A673 (cell line): Measurements from ENCODE around the gene AFF2.

Experiments
- CTCF ChIP-seq: fragments of 300-800, 200-600 bp; sonication (generic); conservative IDR thresholded peaks from 2 replicates; pipeline ENCODE4 v1.5.1; 2017; ENCODE audit warnings: low read depth, mild to moderate bottlenecking, antibody characterized with exemption, low read length, moderate library complexity, mixed read lengths
- EZH2 ChIP-seq: fragments of 200-600 bp; sonication (generic); IDR thresholded peaks from 2 replicates; pipeline ENCODE4 v1.6.1; 2017; ENCODE audit warnings: borderline replicate concordance, low read depth, mild to moderate bottlenecking, mixed read lengths, antibody characterized with exemption, low read length; ENCODE audit not compliant: poor library complexity, severe bottlenecking

- TF ChIP-seq CTCF (no peak), EZH2 (no peak)
Observed at GRCh38 chrX:148498067-148498466, 2.4 kb upstream of the AFF2 start.
